ENCODE data around the gene FAM217A.

FAM217A gene

DNA sequence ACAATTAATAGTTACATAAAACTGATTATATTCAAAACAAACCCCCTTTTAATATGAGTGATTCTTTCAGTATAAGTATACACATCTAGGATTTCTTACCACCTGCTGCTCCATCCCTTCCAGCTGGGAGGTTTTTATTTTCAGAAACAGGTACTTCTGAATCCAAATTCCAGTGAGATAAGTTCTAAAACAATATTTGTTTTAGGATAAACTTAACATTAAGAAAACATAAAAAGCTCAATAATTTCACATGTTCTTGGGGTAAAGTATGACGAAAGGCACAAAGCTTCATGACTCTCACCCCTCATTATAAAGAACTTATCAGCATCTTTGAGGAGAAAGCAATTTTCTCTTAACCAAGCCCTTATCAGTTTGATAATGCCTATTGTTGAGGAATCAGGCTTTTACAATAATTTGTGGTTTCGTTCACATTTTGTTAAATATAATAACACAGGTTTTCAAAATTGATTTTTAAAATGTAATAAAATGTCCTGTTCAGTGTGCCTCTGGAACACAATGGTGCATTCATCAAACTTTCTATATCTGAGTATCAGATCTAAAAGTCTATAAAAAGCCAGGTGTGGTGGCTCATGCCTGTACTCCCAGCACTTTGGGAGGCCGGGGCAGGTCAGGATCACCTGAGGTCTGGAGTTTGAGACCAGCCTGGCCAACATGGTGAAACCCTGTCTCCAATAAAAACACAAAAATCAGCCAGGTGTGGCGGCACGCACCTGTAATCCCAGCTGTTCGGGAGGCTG lies 4.3 kb downstream of the FAM217A start:
- no peaks in the 10 kb centered on the region for H3K4me1 ChIP-seq (ENCODE audit: control insufficient read depth, insufficient read depth, low read length)
- no peaks in the 10 kb centered on the region for H3K9me3 ChIP-seq (ENCODE audit: control insufficient read depth, low read length)
- H3K4me3 ChIP-seq (ENCODE audit: low read length), result no peak overlapping the region
- H3K9ac ChIP-seq (ENCODE audit: low read length), result no peak overlapping the region
- H3K36me3 ChIP-seq (ENCODE audit: control insufficient read depth, insufficient read depth, low read length), result no peaks in the 10 kb centered on the region
- H3K27me3 ChIP-seq (ENCODE audit: control insufficient read depth, insufficient read depth, low read length), result peaks cover 4% of the 10 kb centered on the region

DNA sequence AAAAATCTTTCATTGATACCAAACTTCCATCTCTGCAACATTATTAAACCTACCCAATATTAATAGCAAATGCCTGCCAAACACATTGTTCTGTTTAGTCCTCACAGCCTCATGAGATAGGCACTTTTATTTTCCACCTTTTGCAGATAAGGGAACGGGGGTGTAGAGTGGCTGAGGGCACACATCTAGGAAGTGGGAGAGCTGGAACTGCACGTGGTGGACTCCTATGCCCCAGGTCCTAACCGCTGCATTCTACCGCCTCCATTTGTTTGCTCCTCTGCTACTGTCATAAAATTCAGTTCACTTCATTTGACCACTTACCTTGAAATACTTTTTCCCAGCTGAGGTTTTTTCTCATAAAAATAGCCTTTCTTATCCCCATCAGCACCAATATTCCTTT lies 7.6 kb downstream of the FAM217A start:
- Histone ChIP-seq H3K9ac (ENCODE audit: low read length) (no peak overlapping the region), H3K4me3 (ENCODE audit: low read length) (no peak overlapping the region), H3K4me1 (ENCODE audit: control insufficient read depth, insufficient read depth, low read length) (no peaks in the 10 kb centered on the region), H3K9me3 (ENCODE audit: control insufficient read depth, low read length) (no peaks in the 10 kb centered on the region), H3K27me3 (ENCODE audit: control insufficient read depth, insufficient read depth, low read length) (no peaks in the 10 kb centered on the region), H3K36me3 (ENCODE audit: control insufficient read depth, insufficient read depth, low read length) (no peaks in the 10 kb centered on the region)

DNA sequence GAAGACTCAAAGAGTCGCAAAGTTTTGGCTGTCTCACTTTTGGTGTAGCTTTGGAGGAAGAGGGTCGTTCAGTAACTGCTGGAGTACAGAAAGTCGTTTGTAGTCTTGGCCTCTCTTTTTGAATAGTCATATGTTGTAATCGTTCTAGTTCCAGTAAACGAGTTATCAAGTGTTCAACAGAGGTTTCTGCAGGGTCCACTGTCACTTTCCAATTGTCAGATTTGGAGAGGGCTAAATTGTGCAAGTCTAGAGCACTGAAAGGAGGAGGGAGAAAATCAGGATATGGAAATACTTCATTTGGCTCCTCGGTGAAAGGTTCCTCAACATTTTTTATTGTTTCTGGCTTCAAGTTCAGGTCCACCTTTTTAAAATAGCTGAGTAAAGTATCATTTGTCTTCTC lies 9.7 kb downstream of the FAM217A start:
- Histone ChIP-seq H3K4me1 (ENCODE audit: control insufficient read depth, insufficient read depth, low read length) (no peaks in the 10 kb centered on the region), H3K4me3 (ENCODE audit: low read length) (no peak overlapping the region), H3K36me3 (ENCODE audit: control insufficient read depth, insufficient read depth, low read length) (no peaks in the 10 kb centered on the region), H3K9me3 (ENCODE audit: control insufficient read depth, low read length) (no peaks in the 10 kb centered on the region), H3K27me3 (ENCODE audit: control insufficient read depth, insufficient read depth, low read length) (no peaks in the 10 kb centered on the region), H3K9ac (ENCODE audit: low read length) (no peak overlapping the region)

DNA sequence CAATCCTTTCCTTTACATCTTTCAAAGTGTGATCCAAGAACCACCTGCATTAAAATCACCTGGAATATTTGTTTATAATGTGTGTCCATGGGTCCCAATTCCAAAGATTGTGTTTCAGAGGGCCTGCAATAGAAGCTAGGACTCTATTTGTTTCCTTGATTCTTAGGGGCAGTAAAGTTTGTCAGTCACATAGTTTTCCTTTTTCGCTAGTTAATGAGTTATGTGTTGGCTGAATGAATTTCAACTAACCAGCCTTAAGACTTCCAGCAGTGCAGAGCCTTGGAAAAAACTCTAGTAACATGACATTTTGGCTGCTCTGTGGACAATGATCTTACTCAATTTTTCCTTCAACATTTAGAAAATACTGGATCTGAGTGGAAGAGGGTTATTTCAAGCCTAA lies 11.3 kb downstream of the FAM217A start:
- Histone ChIP-seq H3K9ac (ENCODE audit: low read length) (no peak overlapping the region), H3K4me3 (ENCODE audit: low read length) (no peak overlapping the region), H3K27me3 (ENCODE audit: control insufficient read depth, insufficient read depth, low read length) (no peaks in the 10 kb centered on the region), H3K36me3 (ENCODE audit: control insufficient read depth, insufficient read depth, low read length) (peaks cover 3% of the 10 kb centered on the region), H3K4me1 (ENCODE audit: control insufficient read depth, insufficient read depth, low read length) (no peaks in the 10 kb centered on the region), H3K9me3 (ENCODE audit: control insufficient read depth, low read length) (no peaks in the 10 kb centered on the region)

DNA sequence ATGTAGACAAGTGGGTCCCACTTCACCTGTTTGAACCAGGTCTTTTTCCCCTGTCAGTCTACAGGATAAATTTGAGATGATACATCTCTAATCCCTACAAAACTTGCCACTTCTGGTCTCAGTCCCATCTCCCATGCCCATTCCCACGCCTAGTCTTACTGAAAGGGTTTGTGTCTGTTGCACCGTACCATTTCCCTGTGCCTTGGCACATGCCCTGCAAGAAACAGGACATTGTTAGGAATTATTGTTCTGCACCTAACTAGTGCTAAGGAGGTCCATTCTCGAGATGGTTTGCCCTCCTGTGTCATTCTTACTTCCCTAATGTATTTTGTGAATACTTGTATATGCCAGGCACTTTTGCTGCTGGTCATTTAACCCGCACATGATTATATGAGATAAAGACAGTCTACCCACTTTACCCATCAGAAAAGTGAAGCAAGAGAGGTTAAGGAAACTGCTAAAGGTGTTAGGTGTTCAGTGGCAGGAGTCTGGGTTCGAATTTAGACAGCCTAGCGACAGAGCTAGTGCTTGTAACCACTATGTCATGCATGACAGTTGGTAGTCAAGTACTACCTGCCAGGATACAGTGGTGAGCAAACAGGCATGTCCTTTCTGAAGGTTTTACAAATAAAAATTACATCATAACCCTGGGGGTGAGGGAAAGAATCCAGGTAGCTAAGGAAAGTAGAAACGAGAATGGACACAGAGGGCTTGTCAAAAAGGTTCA lies 12.7 kb downstream of the FAM217A start:
- no peak overlapping the region for H3K4me3 ChIP-seq (ENCODE audit: low read length)
- H3K4me1 ChIP-seq (ENCODE audit: control insufficient read depth, insufficient read depth, low read length), result no peaks in the 10 kb centered on the region
- no peaks in the 10 kb centered on the region for H3K9me3 ChIP-seq (ENCODE audit: control insufficient read depth, low read length)
- H3K27me3 ChIP-seq (ENCODE audit: control insufficient read depth, insufficient read depth, low read length), result no peaks in the 10 kb centered on the region
- peaks cover 6% of the 10 kb centered on the region for H3K36me3 ChIP-seq (ENCODE audit: control insufficient read depth, insufficient read depth, low read length)
- H3K9ac ChIP-seq (ENCODE audit: low read length), result no peak overlapping the region

DNA sequence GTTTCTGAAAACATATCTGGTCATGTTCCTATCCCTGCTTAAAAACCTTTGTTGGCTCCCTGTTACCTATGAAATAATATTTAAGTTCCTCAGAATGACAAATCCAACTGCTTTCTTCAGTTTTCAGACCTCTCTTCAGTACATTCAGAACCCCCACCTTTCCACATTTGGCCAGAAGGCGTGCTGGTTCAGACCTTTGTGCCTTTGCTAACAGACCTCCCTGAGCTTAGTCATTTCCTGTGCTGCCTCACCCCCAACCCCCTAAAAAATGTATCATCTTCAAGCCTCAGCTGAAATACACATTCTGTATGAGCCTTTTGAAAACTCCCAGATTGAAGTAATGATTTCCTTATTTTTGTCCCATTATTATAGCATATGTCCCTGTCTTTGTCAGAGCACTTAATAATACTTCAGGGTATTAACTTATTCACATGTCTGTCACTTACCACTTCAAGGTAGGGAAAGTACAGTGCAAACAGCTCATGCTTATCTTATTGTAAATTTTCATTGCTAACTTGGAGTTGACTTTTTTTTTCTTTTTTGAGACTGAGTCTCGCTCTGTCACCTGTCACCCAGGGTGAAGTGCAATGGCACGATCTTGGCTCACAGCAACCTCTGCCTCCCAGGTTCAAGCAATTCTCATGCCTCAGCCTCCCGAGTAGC lies 19.7 kb downstream of the FAM217A start:
- Histone ChIP-seq H3K9me3 (ENCODE audit: control insufficient read depth, low read length) (no peaks in the 10 kb centered on the region), H3K36me3 (ENCODE audit: control insufficient read depth, insufficient read depth, low read length) (peaks cover 10% of the 10 kb centered on the region), H3K9ac (ENCODE audit: low read length) (no peak overlapping the region), H3K27me3 (ENCODE audit: control insufficient read depth, insufficient read depth, low read length) (no peaks in the 10 kb centered on the region), H3K4me3 (ENCODE audit: low read length) (no peak overlapping the region), H3K4me1 (ENCODE audit: control insufficient read depth, insufficient read depth, low read length) (no peaks in the 10 kb centered on the region)

DNA sequence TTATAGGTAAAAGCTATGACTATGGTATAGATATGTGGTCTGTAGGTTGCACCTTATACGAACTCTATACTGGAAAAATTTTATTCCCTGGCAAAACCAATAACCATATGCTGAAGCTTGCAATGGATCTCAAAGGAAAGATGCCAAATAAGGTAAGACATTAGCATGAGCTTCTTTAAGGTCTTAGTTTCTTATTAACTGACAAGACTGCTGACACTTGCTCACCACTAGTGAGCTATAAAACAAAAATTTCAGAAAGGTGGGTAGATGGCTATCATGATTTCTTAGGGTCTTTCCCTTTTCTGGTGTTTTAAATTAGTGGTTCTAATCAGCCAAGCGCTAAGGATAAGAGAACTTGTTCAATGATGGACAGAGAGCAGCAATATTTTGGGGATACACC lies 21.9 kb downstream of the FAM217A start:
- H3K27me3 ChIP-seq (ENCODE audit: control insufficient read depth, insufficient read depth, low read length), result no peaks in the 10 kb centered on the region
- peaks cover 5% of the 10 kb centered on the region for H3K36me3 ChIP-seq (ENCODE audit: control insufficient read depth, insufficient read depth, low read length)
- H3K9me3 ChIP-seq (ENCODE audit: control insufficient read depth, low read length), result no peaks in the 10 kb centered on the region
- no peak overlapping the region for H3K4me3 ChIP-seq (ENCODE audit: low read length)
- no peaks in the 10 kb centered on the region for H3K4me1 ChIP-seq (ENCODE audit: control insufficient read depth, insufficient read depth, low read length)
- no peak overlapping the region for H3K9ac ChIP-seq (ENCODE audit: low read length)

DNA sequence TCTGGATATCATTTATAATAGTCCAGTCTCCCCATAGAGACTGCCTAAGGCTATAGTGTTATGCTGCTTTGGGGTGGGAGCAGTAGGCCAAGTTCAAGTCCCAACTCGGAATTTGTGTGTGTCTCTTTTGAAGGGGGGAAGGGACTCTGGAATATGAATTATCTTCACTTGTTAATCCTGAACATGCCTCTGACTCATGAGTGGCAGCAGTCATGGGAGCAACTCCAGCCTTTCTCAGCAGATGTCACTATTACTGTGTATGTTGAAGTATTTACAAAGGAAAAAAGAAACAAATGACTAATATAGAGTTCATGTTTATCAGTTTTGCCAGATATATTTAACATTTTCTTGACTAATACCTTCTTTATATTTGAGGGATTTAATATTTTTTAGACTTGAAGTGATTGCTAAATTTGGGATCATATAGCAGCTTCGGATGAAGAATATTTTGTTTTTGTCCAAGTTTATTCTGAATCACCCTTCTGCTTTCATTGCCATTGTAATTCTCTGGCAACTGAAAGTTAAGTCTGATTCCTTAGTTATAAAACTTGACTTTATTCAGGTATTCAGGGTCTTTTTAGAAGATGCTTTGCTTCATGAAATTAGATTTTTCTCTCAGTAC lies 23.4 kb downstream of the FAM217A start:
- H3K27me3 ChIP-seq (ENCODE audit: control insufficient read depth, insufficient read depth, low read length), result no peaks in the 10 kb centered on the region

DNA sequence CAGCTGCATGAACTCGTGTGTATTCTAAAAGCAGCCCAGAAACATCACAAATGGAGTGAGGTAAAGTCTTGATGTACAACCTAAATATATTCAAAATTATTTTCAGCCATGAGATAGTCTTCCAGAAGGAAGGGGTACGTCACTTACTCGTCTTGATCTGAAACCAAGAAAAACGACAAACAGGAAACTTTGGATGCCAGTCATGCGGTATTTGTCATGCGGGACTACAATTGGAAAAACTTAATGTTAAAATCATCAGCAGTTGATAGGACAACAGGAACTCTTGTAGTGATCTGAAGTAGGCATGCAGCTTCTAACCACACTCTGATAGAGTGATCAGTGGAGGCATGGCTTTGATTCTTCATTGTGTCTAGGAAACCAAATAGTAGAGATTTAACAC lies 29.7 kb downstream of the FAM217A start:
- no peak overlapping the region for H3K4me3 ChIP-seq (ENCODE audit: low read length)
- H3K9ac ChIP-seq (ENCODE audit: low read length), result no peak overlapping the region
- no peaks in the 10 kb centered on the region for H3K4me1 ChIP-seq (ENCODE audit: control insufficient read depth, insufficient read depth, low read length)
- no peaks in the 10 kb centered on the region for H3K27me3 ChIP-seq (ENCODE audit: control insufficient read depth, insufficient read depth, low read length)
- H3K9me3 ChIP-seq (ENCODE audit: control insufficient read depth, low read length), result no peaks in the 10 kb centered on the region
- no peaks in the 10 kb centered on the region for H3K36me3 ChIP-seq (ENCODE audit: control insufficient read depth, insufficient read depth, low read length)

More for the DNA sequence above, 23.4 kb downstream of the FAM217A start:
- Histone ChIP-seq H3K9ac (ENCODE audit: low read length) (no peak overlapping the region), H3K36me3 (ENCODE audit: control insufficient read depth, insufficient read depth, low read length) (peaks cover 5% of the 10 kb centered on the region), H3K4me3 (ENCODE audit: low read length) (no peak overlapping the region), H3K9me3 (ENCODE audit: control insufficient read depth, low read length) (no peaks in the 10 kb centered on the region), H3K4me1 (ENCODE audit: control insufficient read depth, insufficient read depth, low read length) (no peaks in the 10 kb centered on the region)

DNA sequence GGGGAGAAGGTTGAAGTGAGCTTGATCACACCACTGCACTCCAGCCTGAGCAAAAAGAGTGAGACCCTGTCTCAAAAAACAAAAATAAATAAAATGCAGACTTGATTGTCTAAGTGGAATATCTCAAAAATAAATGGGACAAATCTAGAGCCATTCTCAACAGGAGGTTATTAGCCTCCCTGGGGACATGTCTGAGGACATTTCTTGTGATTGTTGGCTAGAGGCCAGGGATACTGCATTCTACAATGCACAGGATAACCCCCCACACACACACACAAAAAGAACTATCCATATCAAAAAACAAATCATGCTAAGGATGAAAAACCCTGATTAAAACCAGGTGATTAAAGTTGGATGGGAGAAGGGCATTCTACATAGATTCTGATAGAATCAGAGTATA lies 37.5 kb downstream of the FAM217A start:
- Histone ChIP-seq H3K9me3 (ENCODE audit: control insufficient read depth, low read length) (no peaks in the 10 kb centered on the region), H3K9ac (ENCODE audit: low read length) (no peak overlapping the region), H3K4me1 (ENCODE audit: control insufficient read depth, insufficient read depth, low read length) (no peaks in the 10 kb centered on the region), H3K27me3 (ENCODE audit: control insufficient read depth, insufficient read depth, low read length) (no peaks in the 10 kb centered on the region), H3K4me3 (ENCODE audit: low read length) (no peak overlapping the region), H3K36me3 (ENCODE audit: control insufficient read depth, insufficient read depth, low read length) (no peaks in the 10 kb centered on the region)

DNA sequence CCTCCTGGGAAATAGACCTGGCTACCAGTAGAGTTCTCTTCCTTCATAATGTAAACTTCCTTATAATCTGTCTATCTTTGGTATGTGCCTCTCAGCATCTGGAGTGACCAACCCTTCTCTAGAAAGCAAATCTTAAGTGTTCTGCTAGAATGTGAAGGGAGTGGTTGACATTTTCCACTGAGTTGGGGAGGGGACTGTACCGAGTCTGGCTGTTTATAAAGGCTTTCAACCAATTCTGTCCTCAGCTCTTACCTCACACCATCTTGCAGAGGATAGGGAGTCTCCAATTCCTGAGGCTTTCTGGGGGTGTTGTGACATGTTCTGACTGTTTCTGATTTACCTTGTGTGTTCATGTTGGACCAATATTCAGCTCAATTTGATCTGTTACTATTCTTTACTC lies 39.6 kb downstream of the FAM217A start:
- H3K4me3 ChIP-seq (ENCODE audit: low read length), result no peak overlapping the region
- H3K9ac ChIP-seq (ENCODE audit: low read length), result no peak overlapping the region
- no peaks in the 10 kb centered on the region for H3K9me3 ChIP-seq (ENCODE audit: control insufficient read depth, low read length)
- no peaks in the 10 kb centered on the region for H3K36me3 ChIP-seq (ENCODE audit: control insufficient read depth, insufficient read depth, low read length)
- H3K4me1 ChIP-seq (ENCODE audit: control insufficient read depth, insufficient read depth, low read length), result no peaks in the 10 kb centered on the region
- no peaks in the 10 kb centered on the region for H3K27me3 ChIP-seq (ENCODE audit: control insufficient read depth, insufficient read depth, low read length)

DNA sequence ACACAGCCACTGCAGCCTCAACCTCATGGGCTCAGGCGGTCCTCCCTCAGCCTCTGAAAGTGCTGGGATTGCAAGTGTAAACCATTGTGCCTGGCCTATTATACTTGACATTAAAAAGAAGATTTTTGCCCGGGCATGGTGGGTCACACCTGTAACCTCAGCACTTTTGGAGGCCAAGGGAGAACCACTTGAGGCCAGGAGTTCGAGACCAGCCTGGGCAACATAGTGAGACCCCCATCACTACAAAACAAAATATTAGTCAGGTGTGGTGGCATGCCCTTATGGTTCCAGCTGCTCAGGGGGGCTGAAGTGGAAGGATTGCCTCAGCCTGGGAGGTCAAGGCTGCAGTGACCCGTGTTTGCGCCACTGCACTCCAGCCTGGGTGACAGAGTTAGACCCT lies 42.4 kb downstream of the FAM217A start:
- Histone ChIP-seq H3K4me1 (ENCODE audit: control insufficient read depth, insufficient read depth, low read length) (no peaks in the 10 kb centered on the region), H3K4me3 (ENCODE audit: low read length) (no peak overlapping the region), H3K27me3 (ENCODE audit: control insufficient read depth, insufficient read depth, low read length) (no peaks in the 10 kb centered on the region), H3K36me3 (ENCODE audit: control insufficient read depth, insufficient read depth, low read length) (no peaks in the 10 kb centered on the region), H3K9me3 (ENCODE audit: control insufficient read depth, low read length) (no peaks in the 10 kb centered on the region), H3K9ac (ENCODE audit: low read length) (no peak overlapping the region)

Measured in mucosa of stomach (tissue), 1 donor.